Measurements from ENCODE around the gene ZNF674.
"Not testable (repeated sequence)": the region's sequence is repeated elsewhere in the genome, so short reads cannot be mapped to it uniquely, and the experiment has no call there.

Gene ZNF674

DNA sequence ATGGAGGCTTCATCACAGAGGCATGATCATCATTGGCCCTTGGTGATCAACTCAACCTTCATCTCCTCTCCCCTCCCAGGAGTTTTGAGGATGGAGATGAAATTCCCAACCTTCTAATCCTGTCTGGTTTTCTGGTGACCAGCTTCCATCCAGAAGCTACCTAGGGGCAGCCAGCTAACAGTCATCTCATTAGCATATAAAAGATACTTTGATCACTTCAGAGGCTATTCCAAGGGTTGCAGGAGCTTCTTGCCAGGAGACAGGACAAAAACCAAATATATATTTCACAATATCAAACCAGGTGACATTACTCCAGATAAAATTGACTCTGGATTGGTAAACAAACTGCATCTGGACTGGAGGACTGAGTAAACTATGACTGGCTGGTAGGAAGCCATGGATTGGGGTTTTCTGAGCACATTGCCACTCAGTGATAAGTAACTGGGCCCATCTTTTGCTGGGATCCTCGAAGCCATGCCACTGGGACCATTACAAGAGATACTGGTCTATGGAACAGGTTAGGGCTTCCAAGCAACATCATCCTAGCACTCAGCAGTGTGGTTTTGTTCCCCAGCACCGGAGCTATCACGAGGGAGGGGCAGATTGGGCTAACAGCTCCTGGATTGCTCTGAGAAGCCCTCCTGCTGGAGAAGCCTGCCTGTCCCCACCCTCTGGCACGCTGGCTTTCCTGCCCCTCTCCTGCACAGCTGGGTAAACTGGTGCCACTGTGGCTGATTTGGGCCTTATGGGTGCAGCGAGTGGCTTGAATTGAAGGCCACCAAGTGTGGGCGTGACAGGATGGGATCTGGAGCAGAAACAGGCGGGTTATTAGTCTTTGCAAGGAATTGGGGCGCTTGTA is 84.2 kb downstream of the ZNF674 start:
- not testable (repeated sequence) for DNase-seq

DNA sequence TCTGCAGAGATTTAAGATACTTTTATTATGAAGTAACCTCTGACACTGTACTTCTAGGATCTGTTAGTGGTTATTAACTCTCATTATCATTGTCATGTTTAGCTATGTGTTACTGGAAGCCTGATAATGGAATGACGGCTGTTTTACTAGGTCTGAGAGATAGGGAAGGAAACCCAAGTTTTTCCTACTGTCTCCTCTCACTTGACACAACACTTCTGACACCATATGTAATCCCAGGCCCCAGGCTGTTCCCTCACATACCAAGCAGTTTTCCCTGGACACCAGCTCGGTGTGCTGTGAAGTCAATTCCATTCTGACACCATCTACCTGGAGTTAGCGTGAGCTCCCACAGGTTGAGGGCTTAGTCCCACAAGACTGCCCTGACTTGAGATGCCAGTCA is 85.6 kb downstream of the ZNF674 start:
- no peak for DNase-seq

DNA sequence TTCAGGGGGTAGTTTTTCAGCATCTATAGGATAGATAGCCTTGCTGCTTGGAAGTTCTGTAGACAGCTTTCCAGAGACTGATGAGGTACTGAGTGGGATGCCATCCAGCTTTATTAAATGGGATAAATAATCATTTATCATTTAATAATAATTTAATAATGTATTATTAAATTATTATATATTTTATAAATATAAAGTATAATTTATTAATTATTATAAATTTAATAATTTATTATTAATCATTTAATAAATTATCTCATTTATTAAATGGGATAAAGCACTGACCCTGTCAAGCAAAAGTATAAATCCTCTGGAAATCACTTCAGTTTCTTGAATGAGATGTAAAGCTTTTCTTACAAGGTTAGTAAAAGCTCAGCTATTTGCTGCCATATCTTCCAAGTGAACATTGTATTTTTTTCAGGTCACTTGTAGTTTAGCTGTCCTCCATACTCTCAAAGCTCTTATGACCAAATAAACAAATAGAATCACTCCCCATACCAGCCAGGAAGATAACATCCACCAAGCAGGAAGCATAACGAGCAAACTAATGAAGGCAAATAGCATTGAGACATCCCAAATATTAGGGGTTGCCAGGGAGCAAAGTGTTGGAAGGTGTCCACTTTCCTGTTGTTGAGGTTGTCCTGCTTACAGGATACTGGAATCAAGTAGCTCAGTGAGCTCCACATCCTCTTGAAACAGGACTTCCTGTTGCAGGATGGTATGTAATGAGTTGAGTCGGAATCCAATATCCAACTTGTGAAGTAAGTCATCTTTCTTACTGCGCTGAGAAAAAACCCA is 88.9 kb downstream of the ZNF674 start:
- no peak for DNase-seq

All from activated CD8-positive, alpha-beta memory T cell treated with anti-CD3 and anti-CD28 coated beads for 24 hours (primary cell).